ENCODE data around the gene CCL22. TPM values are rescaled to one million over a fixed set of nuclear protein-coding genes. Genes with fewer than 3 reads are reported as not detected.

The CCL22 gene
- total RNA-seq, 3 donors from 2014 or later, result 0.16 to 0.51 (median 0.41) TPM

DNA sequence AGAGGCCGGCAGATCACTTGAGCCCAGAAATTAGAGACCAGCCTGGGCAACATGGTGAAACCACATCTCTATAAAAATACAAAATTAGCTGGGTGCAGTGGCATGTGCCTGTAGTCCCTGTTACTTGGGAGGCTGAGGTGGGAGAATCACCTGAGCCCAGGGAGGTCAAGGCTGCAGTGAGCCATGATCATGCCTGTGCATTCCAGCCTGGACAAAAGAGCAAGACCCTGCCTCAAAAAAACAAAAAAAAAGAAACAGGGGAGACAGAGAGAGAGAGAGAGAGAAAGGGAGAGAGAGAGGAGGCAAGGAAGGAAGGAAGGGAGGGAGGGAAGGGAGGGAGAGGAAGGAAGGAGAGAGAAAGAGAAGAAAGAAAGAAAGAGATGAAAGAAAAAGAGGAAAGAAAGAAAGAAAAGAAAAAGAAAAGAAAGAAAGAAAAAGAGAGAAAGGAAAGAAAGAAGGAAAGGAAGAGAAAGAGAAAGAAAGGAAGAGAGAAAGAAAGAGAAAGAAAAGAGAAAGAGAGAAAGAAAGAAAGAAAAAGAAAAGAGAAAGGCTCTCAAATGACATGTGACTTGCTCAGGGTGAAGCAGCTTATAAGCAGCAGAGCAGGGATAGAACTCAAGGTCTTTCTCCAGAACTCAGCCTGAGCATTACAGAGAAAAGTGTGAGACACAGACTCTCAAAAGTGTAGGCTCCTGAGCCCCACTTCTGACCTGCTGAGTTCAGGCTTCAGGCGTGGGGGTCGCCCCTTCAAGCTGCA is 29.2 kb downstream of the CCL22 start:
- no peaks in the 10 kb centered on the region for H3K36me3 ChIP-seq (ENCODE audit: low read depth)
- DNase-seq, result no peak
- intact Hi-C loops (cut with DNase I, micrococcal nuclease), result no loop called here
- H3K9me3 ChIP-seq, result no peaks in the 10 kb centered on the region
- peak; percentile 28 for ATAC-seq
- peaks cover 12% of the 10 kb centered on the region for H3K4me1 ChIP-seq (ENCODE audit: low read depth)
- TF ChIP-seq, protein P1, sequence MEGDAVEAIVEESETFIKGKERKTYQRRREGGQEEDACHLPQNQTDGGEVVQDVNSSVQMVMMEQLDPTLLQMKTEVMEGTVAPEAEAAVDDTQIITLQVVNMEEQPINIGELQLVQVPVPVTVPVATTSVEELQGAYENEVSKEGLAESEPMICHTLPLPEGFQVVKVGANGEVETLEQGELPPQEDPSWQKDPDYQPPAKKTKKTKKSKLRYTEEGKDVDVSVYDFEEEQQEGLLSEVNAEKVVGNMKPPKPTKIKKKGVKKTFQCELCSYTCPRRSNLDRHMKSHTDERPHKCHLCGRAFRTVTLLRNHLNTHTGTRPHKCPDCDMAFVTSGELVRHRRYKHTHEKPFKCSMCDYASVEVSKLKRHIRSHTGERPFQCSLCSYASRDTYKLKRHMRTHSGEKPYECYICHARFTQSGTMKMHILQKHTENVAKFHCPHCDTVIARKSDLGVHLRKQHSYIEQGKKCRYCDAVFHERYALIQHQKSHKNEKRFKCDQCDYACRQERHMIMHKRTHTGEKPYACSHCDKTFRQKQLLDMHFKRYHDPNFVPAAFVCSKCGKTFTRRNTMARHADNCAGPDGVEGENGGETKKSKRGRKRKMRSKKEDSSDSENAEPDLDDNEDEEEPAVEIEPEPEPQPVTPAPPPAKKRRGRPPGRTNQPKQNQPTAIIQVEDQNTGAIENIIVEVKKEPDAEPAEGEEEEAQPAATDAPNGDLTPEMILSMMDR (IDR thresholded peaks at IDR 0.05), result no peak
- no peak overlapping the region for H3K4me3 ChIP-seq

DNA sequence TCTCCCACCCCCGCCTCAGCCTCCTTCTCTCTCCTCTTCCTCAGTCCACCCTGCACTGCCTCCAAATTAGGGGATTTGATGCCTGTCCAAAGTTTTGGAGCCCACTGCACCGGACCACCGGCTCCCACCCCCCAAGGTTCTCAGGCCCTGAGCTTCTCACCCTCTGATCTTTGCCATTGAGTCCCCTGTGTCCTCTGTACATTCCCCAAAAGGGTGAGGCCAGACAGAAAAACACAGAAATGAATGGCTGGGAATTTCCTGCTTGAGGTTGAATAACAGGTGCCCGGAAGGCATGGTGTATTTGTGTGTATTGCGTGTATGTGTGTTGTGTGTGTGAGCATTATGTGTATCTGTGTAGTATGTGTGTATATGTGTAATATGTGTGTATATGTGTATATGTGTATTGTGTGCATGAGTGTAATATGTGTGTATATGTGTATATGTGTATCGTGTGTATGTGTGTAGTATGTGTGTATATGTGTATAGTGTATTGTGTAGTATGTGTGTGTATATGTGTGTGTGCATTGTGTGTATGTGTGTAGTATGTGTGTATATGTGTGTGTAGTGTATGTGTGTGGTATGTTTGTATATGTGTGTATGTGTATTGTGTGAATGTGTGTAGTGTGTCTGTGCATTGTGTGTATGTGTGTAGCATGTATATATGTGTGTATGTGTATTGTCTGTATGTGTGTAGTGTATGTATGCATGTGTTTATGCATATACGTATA is 29.9 kb downstream of the CCL22 start:
- Histone ChIP-seq H3K36me3 (ENCODE audit: low read depth) (no peaks in the 10 kb centered on the region), H3K4me3 (no peak overlapping the region), H3K4me1 (ENCODE audit: low read depth) (peaks cover 12% of the 10 kb centered on the region), H3K9me3 (no peaks in the 10 kb centered on the region)
- TF ChIP-seq, protein P1 (IDR thresholded peaks at IDR 0.05), result no peak
- intact Hi-C loops (cut with DNase I, micrococcal nuclease), result no loop called here
- ATAC-seq, result peak; percentile 74
- DNase-seq, result peak in 1 of 3 donors; percentile 38

DNA sequence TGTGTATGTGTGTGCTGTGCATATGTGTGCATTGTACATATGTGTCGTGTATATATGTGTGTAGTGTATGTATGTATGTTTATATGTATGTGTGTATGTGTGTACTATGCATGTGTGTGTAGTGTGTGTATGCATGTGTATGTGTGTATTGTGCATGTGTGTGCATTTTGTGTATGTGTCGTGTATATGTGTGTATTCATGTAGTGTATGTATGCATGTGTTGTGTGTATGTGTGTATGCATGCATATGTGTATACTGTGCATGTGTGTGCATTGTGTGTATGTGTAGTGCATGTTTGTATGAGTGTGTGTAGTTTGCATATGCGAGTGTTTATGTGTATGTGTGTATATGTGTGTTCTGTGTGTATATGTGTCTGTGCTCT is 30.5 kb downstream of the CCL22 start:
- intact Hi-C loops (cut with DNase I, micrococcal nuclease), result no loop called here
- no peak for ATAC-seq
- TF ChIP-seq, protein P1 (IDR thresholded peaks at IDR 0.05), result no peak

DNA sequence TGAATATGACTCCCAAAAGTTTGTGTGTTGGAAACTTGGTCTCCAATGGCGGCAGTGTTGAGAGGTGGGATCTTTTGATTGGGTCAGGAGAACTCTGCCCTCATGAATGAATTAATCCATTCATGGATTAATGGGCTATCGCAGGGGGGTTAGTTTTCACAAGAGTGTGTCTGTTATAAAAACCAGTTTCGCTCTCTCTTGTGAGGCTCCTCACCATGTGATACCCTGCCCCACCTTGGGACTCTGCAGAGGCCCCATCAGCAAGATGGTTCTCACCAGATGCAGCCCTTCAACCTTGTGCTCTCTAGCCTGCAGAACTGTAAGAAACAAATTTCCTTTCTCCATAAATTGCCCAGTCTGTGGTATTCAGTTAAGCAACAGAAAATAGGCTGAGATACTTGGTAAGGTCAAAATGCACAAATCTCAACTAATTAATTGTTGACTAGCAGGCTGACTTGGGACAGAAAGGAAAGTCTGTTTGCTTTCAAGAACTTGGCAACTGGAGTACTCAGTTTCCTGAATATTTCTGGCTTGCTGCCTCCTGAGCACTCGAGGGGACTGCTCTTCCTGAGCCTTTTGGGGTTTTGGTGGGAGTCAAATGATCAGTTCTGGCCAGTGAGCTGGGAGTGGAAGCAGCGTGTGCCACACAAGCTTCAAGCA is 32.2 kb downstream of the CCL22 start:
- Histone ChIP-seq H3K4me3 (no peak overlapping the region), H3K36me3 (ENCODE audit: low read depth) (no peaks in the 10 kb centered on the region), H3K4me1 (ENCODE audit: low read depth) (no peaks in the 10 kb centered on the region), H3K9me3 (no peaks in the 10 kb centered on the region)
- no peak for ATAC-seq
- intact Hi-C loops (cut with DNase I, micrococcal nuclease), result no loop called here
- TF ChIP-seq, protein P1 (IDR thresholded peaks at IDR 0.05), result no peak
- no peak for DNase-seq

More for the DNA sequence above, 30.5 kb downstream of the CCL22 start:
- Histone ChIP-seq H3K36me3 (ENCODE audit: low read depth) (no peaks in the 10 kb centered on the region), H3K4me1 (ENCODE audit: low read depth) (peaks cover 7% of the 10 kb centered on the region), H3K4me3 (no peak overlapping the region), H3K9me3 (no peaks in the 10 kb centered on the region)
- no peak for DNase-seq

DNA sequence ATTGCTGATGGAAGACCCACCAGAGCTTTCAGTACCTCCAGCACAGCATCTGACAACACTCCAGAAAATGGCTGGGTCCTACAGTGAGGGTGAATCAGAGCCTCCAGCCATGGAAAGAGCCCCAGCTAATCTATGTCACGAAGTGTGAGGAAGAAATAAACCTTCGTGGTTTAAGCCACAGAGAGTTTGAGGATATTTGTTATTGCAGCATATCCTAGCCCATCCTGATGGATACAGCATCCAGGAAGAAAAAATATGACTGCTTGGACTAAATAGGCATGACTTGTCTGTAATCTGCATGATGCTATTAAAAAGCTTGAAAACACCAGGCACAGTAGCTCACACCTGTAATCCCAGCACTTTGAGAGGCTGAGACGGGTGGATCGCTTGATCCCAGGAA is 32.7 kb downstream of the CCL22 start:
- DNase-seq (no peak), ATAC-seq (no peak)
- H3K4me3 ChIP-seq, result no peak overlapping the region
- no peaks in the 10 kb centered on the region for H3K9me3 ChIP-seq
- intact Hi-C loops (cut with DNase I, micrococcal nuclease), result no loop called here
- no peaks in the 10 kb centered on the region for H3K36me3 ChIP-seq (ENCODE audit: low read depth)
- TF ChIP-seq, protein P1 (IDR thresholded peaks at IDR 0.05), result no peak
- H3K4me1 ChIP-seq (ENCODE audit: low read depth), result no peaks in the 10 kb centered on the region

Data from mucosa of descending colon (tissue), 3 donors.